Gastroesophageal sphincter (tissue), 4 donors: ENCODE measurements around the gene LASP1NB.
A peak's percentile ranks its signal among the peaks of the same experiment; 100 is the strongest.
"Not testable (repeated sequence)": the region's sequence is repeated elsewhere in the genome, so short reads cannot be mapped to it uniquely, and the experiment has no call there.

Experiments
- ATAC-seq: fragments of 150-250 bp; one replicate; pipeline ENCODE4 v1.9.1; 2016; ENCODE audit warnings: mild to moderate bottlenecking, moderate library complexity
- H3K27ac ChIP-seq, 4 donors: fragments of 200-600 bp; sonication (generic) in 3 of 4; 1 replicate in 3 of 4; 2 replicates in 1 of 4; pipeline ENCODE4 v1.5.1; 2016 to 2019
- H3K27me3 ChIP-seq: fragments of 200-600 bp; sonication (generic); one replicate; pipeline ENCODE4 v1.5.1; 2019
- H3K36me3 ChIP-seq, 2 donors: fragments of 200-600 bp; sonication (generic); one replicate each; pipeline ENCODE4 v1.5.1; 2019; ENCODE audit warnings: control low read depth in 1 of 2
- H3K4me1 ChIP-seq, 3 donors: fragments of 200-600 bp; sonication (generic); 1 replicate in 2 of 3; 2 replicates in 1 of 3; pipeline ENCODE4 v1.5.1; 2016 to 2019; ENCODE audit warnings: control low read depth in 2 of 3
- H3K4me3 ChIP-seq, 2 donors: fragments of 200-600 bp; sonication (generic); one replicate each; pipeline ENCODE4 v1.5.1; 2019; ENCODE audit warnings: mild to moderate bottlenecking in 1 of 2, moderate library complexity in 1 of 2
- H3K9me3 ChIP-seq, 3 donors: fragments of 200-600 bp; sonication (generic); one replicate each; pipeline ENCODE4 v1.5.1; 2017 to 2019; ENCODE audit warnings: control low read depth in 2 of 3
- EP300 ChIP-seq: sonication (generic); formaldehyde crosslinking; IDR thresholded peaks from one replicate; pipeline ENCODE4 v1.6.1; 2017; ENCODE audit warnings: antibody characterized with exemption, mild to moderate bottlenecking
- POLR2A ChIP-seq, 2 donors: fragments of 450-650 bp; IDR thresholded peaks; one replicate each; pipeline ENCODE4 v1.6.1; 2017; ENCODE audit warnings: antibody characterized with exemption in 2 of 2, mild to moderate bottlenecking in 2 of 2, moderate library complexity in 1 of 2
- POLR2AphosphoS5 ChIP-seq: sonication (generic); formaldehyde crosslinking; IDR thresholded peaks from one replicate; pipeline ENCODE4 v1.6.1; 2017; ENCODE audit warnings: antibody characterized with exemption
- WGBS, 2 donors: methylation state at CpG; one replicate each; pipeline ENCODE4 v1.1.5; 2018; ENCODE audit warnings: low coverage in 1 of 2; 5-methylcytosine and 5-hydroxymethylcytosine counted together
- TF ChIP-seq, protein P1 (sequence below), 4 experiments: fragments of 200-600 bp in 2 of 4; fragments of 450-650 bp in 2 of 4; sonication (generic) in 1 of 4; IDR thresholded peaks; one replicate each; pipeline ENCODE4 v1.5.1; 2017 to 2019; ENCODE audit warnings: antibody characterized with exemption in 4 of 4, mild to moderate bottlenecking in 2 of 4, moderate library complexity in 2 of 4

LASP1NB gene

DNA sequence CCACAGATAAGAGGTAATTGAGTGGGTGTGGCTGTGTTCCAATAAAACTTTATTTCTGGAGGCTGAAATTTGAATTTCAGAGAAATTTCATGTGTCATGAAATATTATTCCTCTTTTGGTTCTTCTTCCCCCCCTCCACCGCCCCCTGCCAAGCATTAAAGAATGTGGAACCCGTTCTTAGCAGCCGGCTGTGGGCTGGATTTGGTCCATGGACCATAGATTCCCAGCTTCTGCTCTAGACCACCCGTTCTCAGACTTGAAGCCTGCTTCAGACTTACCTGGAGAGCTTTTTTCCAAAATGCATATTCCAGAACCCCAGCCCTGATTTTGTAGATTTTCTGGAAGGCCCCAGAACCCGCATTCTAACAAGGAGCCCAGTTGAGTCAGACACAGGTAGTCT is 15.1 kb upstream of the LASP1NB start:
- ATAC-seq = no peak
- H3K27me3 ChIP-seq = no peaks in the 10 kb centered on the region
- no peak for TF ChIP-seq EP300
- TF ChIP-seq POLR2AphosphoS5 = no peak
- TF ChIP-seq, protein P1, sequence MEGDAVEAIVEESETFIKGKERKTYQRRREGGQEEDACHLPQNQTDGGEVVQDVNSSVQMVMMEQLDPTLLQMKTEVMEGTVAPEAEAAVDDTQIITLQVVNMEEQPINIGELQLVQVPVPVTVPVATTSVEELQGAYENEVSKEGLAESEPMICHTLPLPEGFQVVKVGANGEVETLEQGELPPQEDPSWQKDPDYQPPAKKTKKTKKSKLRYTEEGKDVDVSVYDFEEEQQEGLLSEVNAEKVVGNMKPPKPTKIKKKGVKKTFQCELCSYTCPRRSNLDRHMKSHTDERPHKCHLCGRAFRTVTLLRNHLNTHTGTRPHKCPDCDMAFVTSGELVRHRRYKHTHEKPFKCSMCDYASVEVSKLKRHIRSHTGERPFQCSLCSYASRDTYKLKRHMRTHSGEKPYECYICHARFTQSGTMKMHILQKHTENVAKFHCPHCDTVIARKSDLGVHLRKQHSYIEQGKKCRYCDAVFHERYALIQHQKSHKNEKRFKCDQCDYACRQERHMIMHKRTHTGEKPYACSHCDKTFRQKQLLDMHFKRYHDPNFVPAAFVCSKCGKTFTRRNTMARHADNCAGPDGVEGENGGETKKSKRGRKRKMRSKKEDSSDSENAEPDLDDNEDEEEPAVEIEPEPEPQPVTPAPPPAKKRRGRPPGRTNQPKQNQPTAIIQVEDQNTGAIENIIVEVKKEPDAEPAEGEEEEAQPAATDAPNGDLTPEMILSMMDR (IDR thresholded peaks at IDR 0.05) = no peak
- TF ChIP-seq POLR2A (IDR thresholded peaks at IDR 0.05) = no peak
- H3K36me3 ChIP-seq = peaks cover 0 to 48% of the 10 kb centered on the region in 2 donors
- 57 to 63% methylated on average over 2 to 3 of the region's 5 CpGs for WGBS, 2 donors
- peaks cover 0 to 97% (median 44%) of the 10 kb centered on the region in 3 donors for H3K4me1 ChIP-seq
- no peak overlapping the region for H3K27ac ChIP-seq
- no peaks in the 10 kb centered on the region for H3K9me3 ChIP-seq
- no peak overlapping the region for H3K4me3 ChIP-seq

DNA sequence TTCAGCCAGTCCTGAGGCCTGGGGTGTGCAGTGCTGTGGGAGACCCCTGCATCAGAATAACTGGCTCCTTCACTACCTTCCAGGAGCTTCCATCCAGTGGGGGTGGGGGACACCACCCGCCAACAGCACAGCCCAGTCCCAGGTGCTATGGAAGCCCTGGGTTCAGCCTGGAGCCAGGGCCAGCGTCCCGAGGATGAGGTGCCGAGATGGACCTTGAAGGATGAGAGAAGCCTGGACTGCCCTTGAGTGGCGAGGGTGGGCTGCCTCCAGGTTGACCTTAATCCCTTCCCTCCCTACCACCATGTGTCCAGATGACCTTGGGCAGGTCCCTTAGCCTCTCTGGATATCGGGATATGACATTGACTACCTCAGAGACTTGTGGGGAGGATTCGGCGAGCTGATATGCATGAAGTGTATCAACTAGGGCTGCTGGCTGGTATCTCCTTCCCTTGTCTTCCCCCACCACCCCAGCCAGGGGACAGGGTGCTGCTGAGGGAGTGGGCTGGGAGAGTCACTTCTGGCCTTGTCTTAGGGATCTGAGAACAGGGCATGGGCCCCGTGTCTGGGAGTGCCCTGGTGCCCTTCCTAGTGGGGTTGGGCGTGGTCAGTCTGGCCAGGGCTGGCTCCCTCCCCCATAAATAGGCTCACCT is 14.2 kb upstream of the LASP1NB start:
- peaks cover 0 to 53% of the 10 kb centered on the region in 2 donors for H3K36me3 ChIP-seq
- peak overlapping the region in 2 of 4 donors; percentile 68 to 73 for H3K27ac ChIP-seq
- peaks cover 0 to 94% (median 41%) of the 10 kb centered on the region in 3 donors for H3K4me1 ChIP-seq
- TF ChIP-seq EP300 = no peak
- TF ChIP-seq POLR2AphosphoS5 = no peak
- TF ChIP-seq, protein P1 (IDR thresholded peaks at IDR 0.05) = no peak
- no peak for TF ChIP-seq POLR2A (IDR thresholded peaks at IDR 0.05)
- no peaks in the 10 kb centered on the region for H3K9me3 ChIP-seq
- H3K4me3 ChIP-seq = no peak overlapping the region
- no peak for ATAC-seq
- no CpG with 5 or more reads among the region's 10 CpGs for WGBS, 2 donors
- H3K27me3 ChIP-seq = no peaks in the 10 kb centered on the region

DNA sequence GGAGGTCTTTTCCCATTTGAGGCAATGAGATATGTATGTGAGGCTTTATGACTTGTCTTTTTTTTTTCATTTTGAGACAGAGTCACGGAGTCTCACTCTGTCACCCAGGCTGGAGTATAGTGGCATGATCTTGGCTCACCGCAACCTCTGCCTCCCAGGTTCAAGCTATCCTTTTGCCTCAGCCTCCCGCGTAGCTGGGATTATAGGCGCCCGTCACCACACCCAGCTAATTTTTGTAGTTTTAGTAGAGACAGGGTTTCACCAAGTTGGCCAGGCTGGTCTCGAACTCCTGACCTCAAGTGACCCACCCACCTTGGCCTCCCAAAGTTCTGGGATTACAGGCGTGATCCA is 13.7 kb upstream of the LASP1NB start:
- H3K4me3 ChIP-seq, ATAC-seq, H3K9me3 ChIP-seq, H3K27me3 ChIP-seq: not testable (repeated sequence)
- peaks cover 0 to 89% (median 38%) of the 10 kb centered on the region in 3 donors for H3K4me1 ChIP-seq
- WGBS, 2 donors = 80 to 88% methylated on average over 1 to 3 of the region's 8 CpGs
- peak overlapping the region in 3 of 4 donors; percentile 67 to 73 (median 68) for H3K27ac ChIP-seq
- H3K36me3 ChIP-seq = peaks cover 0 to 58% of the 10 kb centered on the region in 2 donors

DNA sequence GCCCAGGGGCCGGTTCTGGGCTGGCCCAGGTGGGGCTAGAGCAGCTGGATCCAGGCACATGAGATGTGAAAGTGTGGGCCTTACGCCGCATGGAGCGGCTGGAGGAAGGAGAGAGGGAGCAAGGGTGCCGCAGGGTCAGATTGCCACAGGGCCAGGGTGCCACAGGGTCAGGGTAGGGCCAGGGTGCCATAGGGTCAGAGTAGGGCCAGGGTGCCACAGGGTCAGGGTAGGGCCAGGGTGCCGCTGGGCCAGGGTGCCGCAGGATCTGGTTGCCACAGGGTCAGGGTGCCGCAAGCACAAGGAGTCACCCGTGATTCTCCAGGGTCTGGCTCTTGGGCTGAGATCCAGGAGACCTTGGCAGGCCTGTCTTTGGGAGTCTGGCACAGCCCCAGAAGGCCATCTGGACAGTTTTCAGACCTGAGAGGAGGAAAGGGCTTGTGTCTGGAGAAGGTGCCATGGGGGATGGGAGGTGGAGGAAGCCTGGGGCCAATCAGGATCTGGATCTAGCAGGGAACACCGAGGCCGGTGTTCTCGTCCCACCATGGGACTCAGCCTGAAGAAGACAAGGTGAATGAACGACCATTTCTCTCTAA is 13.1 kb upstream of the LASP1NB start:
- 36 to 60% methylated on average over 3 of the region's 13 CpGs for WGBS, 2 donors
- H3K27ac ChIP-seq = peak overlapping the region in 3 of 4 donors; percentile 67 to 73 (median 68)
- peaks cover 0 to 64% of the 10 kb centered on the region in 2 donors for H3K36me3 ChIP-seq

DNA sequence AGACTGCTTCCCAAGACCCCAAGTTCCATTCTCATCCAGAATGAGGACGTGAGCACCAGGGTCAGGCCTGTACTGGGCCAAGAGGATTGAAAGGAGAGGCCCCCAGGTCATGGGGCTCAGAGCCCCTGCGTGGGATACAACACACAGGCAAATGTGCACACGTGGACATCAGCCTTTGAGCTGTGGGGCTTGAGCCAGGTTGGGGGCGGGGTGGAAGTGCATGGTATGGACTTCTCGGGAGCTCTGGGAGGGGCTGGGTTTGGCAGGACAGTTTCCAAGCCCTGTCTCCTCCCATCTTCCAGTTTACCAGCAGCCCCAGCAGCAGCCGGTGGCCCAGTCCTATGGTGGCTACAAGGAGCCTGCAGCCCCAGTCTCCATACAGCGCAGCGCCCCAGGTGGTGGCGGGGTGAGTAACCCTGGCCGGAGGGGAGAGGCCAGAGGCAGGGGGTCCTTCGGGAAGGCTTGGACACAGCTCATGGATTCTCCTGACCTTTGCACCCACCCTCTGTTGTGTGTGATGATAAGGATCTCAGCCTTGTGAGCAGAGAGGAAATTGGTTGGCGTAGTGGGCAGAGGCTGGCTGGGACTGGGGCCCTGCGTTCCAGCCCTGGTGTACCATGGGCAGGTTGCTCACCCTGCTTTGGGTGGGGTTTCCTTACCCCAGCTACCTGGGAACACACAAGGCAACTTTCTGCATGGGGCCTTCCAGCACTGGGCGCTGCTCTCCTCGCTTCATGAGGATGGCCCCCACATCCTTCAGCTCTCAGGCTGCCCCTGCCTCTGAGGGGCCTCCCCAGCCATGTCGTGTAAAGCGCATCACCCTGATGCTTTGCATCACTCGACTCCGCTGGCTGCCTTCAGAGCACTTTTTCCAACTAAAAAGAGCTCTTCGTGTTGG is 10.4 kb upstream of the LASP1NB start:
- no peaks in the 10 kb centered on the region for H3K9me3 ChIP-seq
- H3K27me3 ChIP-seq = no peaks in the 10 kb centered on the region
- peaks cover 0 to 83% (median 17%) of the 10 kb centered on the region in 3 donors for H3K4me1 ChIP-seq
- 75% methylated on average over 5 of the region's 20 CpGs; no CpG with 5 or more reads in 1 of the 2 donors for WGBS, 2 donors
- ATAC-seq = no peak
- peaks cover 0 to 83% of the 10 kb centered on the region in 2 donors for H3K36me3 ChIP-seq
- no peak overlapping the region for H3K4me3 ChIP-seq
- H3K27ac ChIP-seq = peak overlapping the region in 1 of 4 donors; percentile 14
- no peak for TF ChIP-seq POLR2A (IDR thresholded peaks at IDR 0.05)
- TF ChIP-seq EP300 = no peak
- no peak for TF ChIP-seq POLR2AphosphoS5
- TF ChIP-seq, protein P1 (IDR thresholded peaks at IDR 0.05) = no peak

More for the DNA sequence above, 13.1 kb upstream of the LASP1NB start:
- peaks cover 0 to 82% (median 33%) of the 10 kb centered on the region in 3 donors for H3K4me1 ChIP-seq
- no peaks in the 10 kb centered on the region for H3K9me3 ChIP-seq
- no peak overlapping the region for H3K4me3 ChIP-seq
- TF ChIP-seq, protein P1 (IDR thresholded peaks at IDR 0.05) = no peak
- TF ChIP-seq POLR2AphosphoS5 = peak; percentile 46
- H3K27me3 ChIP-seq = no peaks in the 10 kb centered on the region
- peak; percentile 69 for ATAC-seq
